Stimulated activated CD4-positive, alpha-beta T cell treated with anti-CD3 and anti-CD28 coated beads, Interleukin-1b, Interleukin-23, amount 100 ng/mL, for 4 hours (primary cell): ENCODE measurements around the gene DGKB.

Experiments used
- DNase-seq, 2 donors: peaks; one replicate each; pipeline ENCODE4 v3.0.0-alpha.2; 2020; ENCODE audit warnings: low read depth in 2 of 2

The DGKB gene

GRCh38 chr7:14902589-14903067 is at the start of gene DGKB:
Gene DGKB, minus strand, starts transcription at chr7:14902751.
- no peak for DNase-seq

GRCh38 chr7:14950013-14950412 is 47.5 kb upstream of the DGKB start:
- DNase-seq, result no peak

GRCh38 chr7:14938181-14938580 is 35.6 kb upstream of the DGKB start:
- no peak for DNase-seq

GRCh38 chr7:14937581-14937980 is 35.0 kb upstream of the DGKB start:
- no peak for DNase-seq

GRCh38 chr7:14936554-14936953 is 34.0 kb upstream of the DGKB start:
- no peak for DNase-seq

GRCh38 chr7:14934839-14935238 is 32.3 kb upstream of the DGKB start:
- no peak for DNase-seq

GRCh38 chr7:14931511-14932215 is 29.1 kb upstream of the DGKB start:
- DNase-seq, result no peak

- DNase-seq, result no peak
Measured at GRCh38 chr7:14924398-14924797, 21.8 kb upstream of the DGKB start.

- no peak for DNase-seq
Measured at GRCh38 chr7:14911077-14911476, 8.5 kb upstream of the DGKB start.

GRCh38 chr7:14908697-14909096 is 6.1 kb upstream of the DGKB start:
- DNase-seq, result no peak

GRCh38 chr7:14905764-14906163 is 3.2 kb upstream of the DGKB start:
- DNase-seq, result no peak

- no peak for DNase-seq
Measured at GRCh38 chr7:14900051-14900450, 2.5 kb downstream of the DGKB start.

GRCh38 chr7:14899030-14899429 is 3.5 kb downstream of the DGKB start:
- DNase-seq, result no peak

- DNase-seq, result no peak
Measured at GRCh38 chr7:14896461-14896860, 6.1 kb downstream of the DGKB start.

- no peak for DNase-seq
Measured at GRCh38 chr7:14894826-14895225, 7.7 kb downstream of the DGKB start.

- DNase-seq, result no peak
Measured at GRCh38 chr7:14892961-14893360, 9.6 kb downstream of the DGKB start.

- DNase-seq, result no peak
Measured at GRCh38 chr7:14891289-14891688, 11.3 kb downstream of the DGKB start.

- no peak for DNase-seq
Measured at GRCh38 chr7:14888962-14889361, 13.6 kb downstream of the DGKB start.

GRCh38 chr7:14886533-14886932 is 16.0 kb downstream of the DGKB start:
- no peak for DNase-seq

- no peak for DNase-seq
Measured at GRCh38 chr7:14875941-14876587, 26.5 kb downstream of the DGKB start.

- no peak for DNase-seq
Measured at GRCh38 chr7:14871880-14872279, 30.7 kb downstream of the DGKB start.

- no peak for DNase-seq
Measured at GRCh38 chr7:14870394-14870793, 32.2 kb downstream of the DGKB start.

GRCh38 chr7:14868937-14869336 is 33.6 kb downstream of the DGKB start:
- DNase-seq, result no peak

GRCh38 chr7:14861456-14861855 is 41.1 kb downstream of the DGKB start:
- DNase-seq, result no peak
